K562 (cell line): Measurements from ENCODE around the gene FAM227B. TPM values are rescaled to one million over a fixed set of nuclear protein-coding genes. Genes with fewer than 3 reads are reported as not detected.

Experiments
- ATAC-seq: fragments of 200-7000 bp; cut with Tn5 transposase; 3 replicates; pipeline ENCODE4 v1.9.1; 2020; ENCODE audit warnings: moderate library complexity
- BruUV-seq: library from RNA; stranded (reverse); fragments of 400-500 nt; replicated peaks from 2 replicates; lab custom pipeline; 2021; lab: Mats Ljungman, UMichigan
- CTCF ChIA-PET: fragments of 300-600 bp; formaldehyde crosslinking; extraction: SDS; loops from one replicate; lab custom pipeline; 2021; ENCODE audit warnings: low intra/inter-chr PET ratio; lab: Yijun Ruan, JAX
- POLR2A ChIA-PET: fragments of 300-600, 350-650 bp; sonication (Branson Sonifier 250); formaldehyde crosslinking; extraction: SDS; loops from one replicate; lab custom pipeline; 2021; ENCODE audit warnings: antibody characterized with exemption, inconsistent platforms; lab: Yijun Ruan, JAX
- DNase-seq, 4 experiments: peaks; one replicate each; pipeline versions ENCODE4 v3.0.0 to v3.0.0-alpha.2; 2011 to 2018; ENCODE audit warnings: low spot score in 3 of 4, mixed read lengths in 3 of 4; ENCODE audit errors: extremely low read depth in 1 of 4
- FAIRE-seq: peaks from 2 replicates; lab custom pipeline; 2011; peaks lifted over from hg19 to GRCh38; lab: Jason Lieb, UNC
- H2AFZ ChIP-seq: 2 replicates; pipeline ENCODE4 v1.6.0; 2011; ENCODE audit warnings: low read depth, low read length, control low read depth, inconsistent platforms
- H3K27ac ChIP-seq: fragments of 200-600 bp; 3 replicates; pipeline ENCODE4 v1.8.0; 2011; ENCODE audit warnings: low read depth, mild to moderate bottlenecking, control low read depth, inconsistent platforms, low read length, moderate library complexity, mixed read lengths; ENCODE audit errors: extremely low read depth
- H3K27me3 ChIP-seq, 2 experiments: fragments of 300-600 bp in 1 of 2; 2 replicates in 1 of 2; 3 replicates in 1 of 2; pipeline versions ENCODE4 v1.6.0 to v1.8.0; 2011; ENCODE audit warnings: inconsistent platforms in 2 of 2, low read length in 2 of 2, mild to moderate bottlenecking in 1 of 2, mixed read lengths in 1 of 2, moderate library complexity in 1 of 2; ENCODE audit not compliant: control insufficient read depth in 2 of 2, insufficient read depth in 2 of 2
- H3K36me3 ChIP-seq: fragments of 300-600 bp; 3 replicates; pipeline ENCODE4 v1.8.0; 2011; ENCODE audit warnings: mild to moderate bottlenecking, low read length, inconsistent platforms; ENCODE audit not compliant: control insufficient read depth, insufficient read depth
- H3K4me1 ChIP-seq, 2 experiments: fragments of 200-600 bp in 1 of 2; replicated peaks in 1 of 2; 2 replicates in 1 of 2; 3 replicates in 1 of 2; pipeline versions ENCODE4 v1.5.1 to v1.8.0; 2011; ENCODE audit warnings: inconsistent platforms in 2 of 2, low read length in 2 of 2, mild to moderate bottlenecking in 1 of 2, mixed read lengths in 1 of 2, moderate library complexity in 1 of 2; ENCODE audit not compliant: control insufficient read depth in 2 of 2, insufficient read depth in 2 of 2
- H3K4me2 ChIP-seq: 2 replicates; pipeline ENCODE4 v1.6.1; 2011; ENCODE audit warnings: low read length, control low read depth, inconsistent platforms, mixed read lengths; ENCODE audit not compliant: insufficient read depth
- H3K4me3 ChIP-seq: fragments of 200-600 bp; sonication (generic), shearing (Covaris generic); 2 replicates; pipeline ENCODE4 v1.5.1; 2016; ENCODE audit warnings: control low read depth, inconsistent platforms
- H3K79me2 ChIP-seq: fragments of 200-600 bp; 3 replicates; pipeline ENCODE4 v1.8.0; 2011; ENCODE audit warnings: low read length, inconsistent platforms; ENCODE audit not compliant: control insufficient read depth, insufficient read depth
- H3K9ac ChIP-seq, 2 experiments: 2 replicates each; pipeline versions ENCODE4 v1.6.0 to v1.6.1; 2011; ENCODE audit warnings: low read depth in 2 of 2, low read length in 2 of 2, control low read depth in 1 of 2, inconsistent platforms in 1 of 2, mild to moderate bottlenecking in 1 of 2, mixed read lengths in 1 of 2; ENCODE audit not compliant: insufficient read depth in 1 of 2
- H3K9me1 ChIP-seq: one replicate; pipeline ENCODE4 v1.6.0; 2011; ENCODE audit warnings: inconsistent platforms, mild to moderate bottlenecking, low read length, moderate library complexity; ENCODE audit not compliant: control insufficient read depth, insufficient read depth
- H3K9me3 ChIP-seq: replicated peaks from 2 replicates; pipeline ENCODE4 v1.5.1; 2011; ENCODE audit warnings: low read depth, low read length, inconsistent platforms; ENCODE audit not compliant: control insufficient read depth, insufficient read depth
- H4K20me1 ChIP-seq: replicated peaks from 2 replicates; pipeline ENCODE4 v1.6.1; 2011; ENCODE audit warnings: low read length, inconsistent platforms, mixed read lengths; ENCODE audit not compliant: control insufficient read depth, insufficient read depth
- CHCHD3 ChIP-seq: fragments of 250-450 bp; sonication (Bioruptor Pico); IDR thresholded peaks from 2 replicates; pipeline ENCODE4 v2.1.2; 2022; ENCODE audit warnings: mild to moderate bottlenecking
- CHD2 ChIP-seq: IDR thresholded peaks from 2 replicates; pipeline ENCODE4 v1.6.1; 2011; ENCODE audit warnings: low read depth, low read length
- ILF3 ChIP-seq: fragments of 450-650 bp; IDR thresholded peaks from 2 replicates; pipeline ENCODE4 v1.6.1; 2018; ENCODE audit warnings: antibody characterized with exemption, mild to moderate bottlenecking, moderate library complexity, borderline replicate concordance
- OTX1 ChIP-seq: fragments of 450-650 bp; formaldehyde crosslinking; IDR thresholded peaks from 2 replicates; pipeline ENCODE4 v1.4.0; 2022; ENCODE audit warnings: mild to moderate bottlenecking
- TEAD1 ChIP-seq, 2 experiments: fragments of 450-650 bp in 1 of 2; sonication (generic) in 1 of 2; formaldehyde crosslinking; IDR thresholded peaks; 2 replicates each; pipeline versions ENCODE4 v1.4.0 to v1.8.0; 2020 to 2022; ENCODE audit warnings: mild to moderate bottlenecking in 2 of 2, missing genetic modification reagents in 1 of 2
- ZNF699 ChIP-seq: fragments of 250-450 bp; sonication (Bioruptor Pico); IDR thresholded peaks from 2 replicates; pipeline ENCODE4 v1.8.0; 2021; ENCODE audit warnings: mild to moderate bottlenecking, moderate library complexity; ENCODE audit not compliant: insufficient replicate concordance
- WGBS: fragments of 100-300 bp; shearing (Covaris generic); methylation state at CpG from one replicate; pipeline ENCODE4 v1.1.6; 2016; ENCODE audit warnings: low coverage, mixed read lengths; ENCODE audit not compliant: insufficient coverage; ENCODE audit errors: missing lambda C conversion rate; 5-methylcytosine and 5-hydroxymethylcytosine counted together
- in situ Hi-C: fragments of 300-500 bp; cut with MboI; formaldehyde crosslinking; loops from 4 replicates; pipeline ENCODE4 v1.15.0; 2018; ENCODE audit warnings: inconsistent platforms, mixed read lengths
- intact Hi-C: fragments of 100-400 bp; cut with micrococcal nuclease; formaldehyde crosslinking; loops from 2 replicates; pipeline ENCODE4 v1.14.2; 2022
- polyA plus RNA-seq, 8 experiments: library from polyadenylated mRNA; depleted of rRNA in 4 of 8; stranded (reverse) in 5 of 8; unstranded in 3 of 8; fragments of >200 nt; fragmentation: Nextera tagmentation in 2 of 8; fragmentation: Illumina TruSeq in 1 of 8; extraction: Ambion mirVana in 2 of 8; extraction: Trizol in 1 of 8; gene quantifications; 2 replicates each; pipeline versions ENCODE4 v1.2.1 to v1.2.3, GENCODE V29; 2011 to 2014; ENCODE audit warnings: inconsistent platforms in 1 of 8, missing spikeins in 1 of 8
- total RNA-seq, 7 experiments: library from RNA; depleted of rRNA in 6 of 7; stranded (reverse); fragments of >200 nt in 6 of 7; fragmentation: Illumina TruSeq in 2 of 7; extraction: Trizol in 2 of 7; gene quantifications; 2 replicates each; pipeline versions ENCODE4 v1.2.1 to v1.2.3, GENCODE V29; 2011 to 2021; ENCODE audit warnings: low replicate concordance in 1 of 7

Gene FAM227B
- total and polyA plus RNA-seq, 9 of the 15 experiments (the other 6 are each of a cell fraction or from before 2014, with no cell fraction given), result 5.1 to 12.5 (median 11.2) TPM

- ChIA-PET POLR2A (no interaction called here), CTCF (no interaction called here)
- Histone ChIP-seq H3K9me1 (no peaks in the 10 kb centered on the region), H3K9me3 (no peaks in the 10 kb centered on the region), H3K27ac (no peak overlapping the region), H3K4me2 (no peak overlapping the region), H3K9ac (no peak overlapping the region), H2AFZ (no peak overlapping the region), H3K27me3 (no peaks in the 10 kb centered on the region), H4K20me1 (no peaks in the 10 kb centered on the region), H3K4me3 (no peak overlapping the region), H3K36me3 (no peaks in the 10 kb centered on the region), H3K79me2 (no peaks in the 10 kb centered on the region), H3K4me1 (no peaks in the 10 kb centered on the region)
- TF ChIP-seq CHCHD3 (CRISPR knock-in tag) (no peak), ILF3 (no peak), OTX1 (CRISPR knock-in tag) (no peak), ZNF699 (CRISPR knock-in tag) (no peak)
- BruUV-seq, result no TSS peak
- ATAC-seq (no peak), DNase-seq (no peak), FAIRE-seq (no peak)
- in situ Hi-C loops, result no loop called here
- WGBS, result 0% methylated on average over 1 of the region's 1 CpG
- intact Hi-C loops, result no loop called here
Observed at GRCh38 chr15:49418811-49419210, 201.8 kb downstream of the FAM227B start.

GRCh38 chr15:49415638-49416037 lies 205.0 kb downstream of the FAM227B start:
- H3K9me3 ChIP-seq, result no peaks in the 10 kb centered on the region
- H3K4me2 ChIP-seq, result no peak overlapping the region
- no peaks in the 10 kb centered on the region for H3K36me3 ChIP-seq
- CTCF ChIA-PET, result no interaction called here
- no TSS peak for BruUV-seq
- ATAC-seq (no peak), FAIRE-seq (no peak), DNase-seq (no peak)
- WGBS, result 5% methylated on average over 1 of the region's 1 CpG
- no peak overlapping the region for H3K27ac ChIP-seq
- H4K20me1 ChIP-seq, result no peaks in the 10 kb centered on the region
- intact Hi-C loops (no loop called here), in situ Hi-C loops (no loop called here)
- POLR2A ChIA-PET, result no interaction called here
- no peaks in the 10 kb centered on the region for H3K4me1 ChIP-seq
- no peaks in the 10 kb centered on the region for H3K9me1 ChIP-seq
- TF ChIP-seq TEAD1 (CRISPR knock-in tag; IDR thresholded peaks at IDR 0.05) (no peak), CHD2 (no peak)
- H3K9ac ChIP-seq, result no peak overlapping the region
- H3K27me3 ChIP-seq, result no peaks in the 10 kb centered on the region
- no peak overlapping the region for H2AFZ ChIP-seq
- no peaks in the 10 kb centered on the region for H3K79me2 ChIP-seq
- no peak overlapping the region for H3K4me3 ChIP-seq
